Activated CD4-positive, alpha-beta memory T cell treated with anti-CD3 and anti-CD28 coated beads for 36 hours (primary cell): Measurements from ENCODE around the gene HOXD8. TPM values are rescaled to one million over a fixed set of nuclear protein-coding genes. Genes with fewer than 3 reads are reported as not detected.

ENCODE experiments used
- CTCF ChIA-PET: fragments of 350-600 bp; sonication (Branson Sonifier 250); formaldehyde crosslinking; loops from one replicate; lab custom pipeline; 2021; ENCODE audit warnings: antibody characterized with exemption, inconsistent platforms; lab: Charles Lee
- POLR2A ChIA-PET: fragments of 350-600 bp; sonication (Branson Sonifier 250); formaldehyde crosslinking; loops from one replicate; lab custom pipeline; 2021; ENCODE audit warnings: antibody characterized with exemption; lab: Charles Lee
- DNase-seq: peaks from one replicate; pipeline ENCODE4 v3.0.0-alpha.2; 2020
- H3K27ac Mint-ChIP-seq: one replicate; pipeline ENCODE4 v1.8.0; 2021; ENCODE audit warnings: mixed read lengths
- H3K27me3 Mint-ChIP-seq: one replicate; pipeline ENCODE4 v1.8.0; 2021; ENCODE audit warnings: mixed read lengths
- H3K36me3 Mint-ChIP-seq: one replicate; pipeline ENCODE4 v1.8.0; 2021; ENCODE audit warnings: mixed read lengths
- H3K4me1 Mint-ChIP-seq: one replicate; pipeline ENCODE4 v1.8.0; 2021; ENCODE audit warnings: low read depth, mixed read lengths
- H3K4me3 Mint-ChIP-seq: one replicate; pipeline ENCODE4 v1.8.0; 2021; ENCODE audit warnings: mild to moderate bottlenecking, mixed read lengths
- H3K9me3 Mint-ChIP-seq: one replicate; pipeline ENCODE4 v1.8.0; 2021; ENCODE audit warnings: mixed read lengths
- intact Hi-C: fragments of 100-400 bp; cut with micrococcal nuclease; formaldehyde crosslinking; loops from one replicate; pipeline ENCODE4 v1.15.1; 2023
- total RNA-seq, 2 experiments: library from RNA; stranded (reverse); gene quantifications; one replicate each; pipeline ENCODE4 v1.2.3, GENCODE V29; 2021

HOXD8 gene
- total RNA-seq, 2 experiments from 2014 or later: not detected

GRCh38 chr2:176162911-176163671 lies 33.6 kb downstream of the HOXD8 start:
- CTCF ChIA-PET: interaction anchor here (0.8 to 1.8 kb wide), 4 partner anchors 19 to 391 kb away, joined by 3 to 7 read pairs (median 3); no protein-coding TSS in a partner anchor
- intact Hi-C loops: loop anchor here (5.0 kb wide), 2 partner anchors 51 to 76 kb away; no protein-coding TSS in a partner anchor

GRCh38 chr2:176163672-176164056 lies 34.2 kb downstream of the HOXD8 start:
- Mint-ChIP-seq H3K36me3 (peaks cover 5% of the 10 kb centered on the region), H3K4me3 (no peak overlapping the region), H3K9me3 (no peaks in the 10 kb centered on the region), H3K27me3 (peaks cover 76% of the 10 kb centered on the region), H3K4me1 (no peaks in the 10 kb centered on the region), H3K27ac (no peak overlapping the region)
- ChIA-PET POLR2A (no interaction called here), CTCF (no interaction called here)
- no peak for DNase-seq
- intact Hi-C loops: loop anchor here (5.0 kb wide), 2 partner anchors 51 to 76 kb away; no protein-coding TSS in a partner anchor

More at GRCh38 chr2:176162911-176163671, 33.6 kb downstream of the HOXD8 start:
- H3K4me1 Mint-ChIP-seq: peaks cover 4% of the 10 kb centered on the region
- POLR2A ChIA-PET: no interaction called here
- no peaks in the 10 kb centered on the region for H3K9me3 Mint-ChIP-seq
- H3K4me3 Mint-ChIP-seq: no peak overlapping the region
- H3K27me3 Mint-ChIP-seq: peaks cover 80% of the 10 kb centered on the region
- no peak for DNase-seq
- H3K27ac Mint-ChIP-seq: no peak overlapping the region
- H3K36me3 Mint-ChIP-seq: peaks cover 6% of the 10 kb centered on the region

GRCh38 chr2:176164201-176164600 lies 34.7 kb downstream of the HOXD8 start:
- intact Hi-C loops: loop anchor here (5.0 kb wide), 2 partner anchors 52 to 77 kb away; no protein-coding TSS in a partner anchor
- H3K4me3 Mint-ChIP-seq: no peak overlapping the region

GRCh38 chr2:176164611-176165369 lies 35.3 kb downstream of the HOXD8 start:
- no peaks in the 10 kb centered on the region for H3K9me3 Mint-ChIP-seq
- H3K4me1 Mint-ChIP-seq: no peaks in the 10 kb centered on the region
- no peak overlapping the region for H3K4me3 Mint-ChIP-seq
- peaks cover 76% of the 10 kb centered on the region for H3K27me3 Mint-ChIP-seq
- H3K27ac Mint-ChIP-seq: no peak overlapping the region
- no peak for DNase-seq
- peaks cover 5% of the 10 kb centered on the region for H3K36me3 Mint-ChIP-seq
- CTCF ChIA-PET: no interaction called here
- POLR2A ChIA-PET: no interaction called here
- intact Hi-C loops: loop anchor here (5.0 kb wide), 2 partner anchors 52 to 77 kb away; no protein-coding TSS in a partner anchor

More at GRCh38 chr2:176164201-176164600, 34.7 kb downstream of the HOXD8 start:
- Mint-ChIP-seq H3K9me3 (no peaks in the 10 kb centered on the region), H3K4me1 (no peaks in the 10 kb centered on the region), H3K27ac (peak overlapping the region; percentile 30), H3K36me3 (peaks cover 5% of the 10 kb centered on the region), H3K27me3 (peaks cover 75% of the 10 kb centered on the region)
- ChIA-PET CTCF (no interaction called here), POLR2A (no interaction called here)
- no peak for DNase-seq

- Mint-ChIP-seq H3K4me1 (no peaks in the 10 kb centered on the region), H3K27ac (no peak overlapping the region), H3K27me3 (peaks cover 74% of the 10 kb centered on the region), H3K4me3 (no peak overlapping the region), H3K36me3 (peaks cover 5% of the 10 kb centered on the region), H3K9me3 (no peaks in the 10 kb centered on the region)
- POLR2A ChIA-PET: no interaction called here
- intact Hi-C loops: no loop called here
- CTCF ChIA-PET: no interaction called here
- DNase-seq: no peak
These were observed 36.0 kb downstream of the HOXD8 start for GRCh38 chr2:176165370-176166050.

- no peak overlapping the region for H3K27ac Mint-ChIP-seq
- ChIA-PET CTCF (no interaction called here), POLR2A (no interaction called here)
- no peaks in the 10 kb centered on the region for H3K9me3 Mint-ChIP-seq
- peaks cover 71% of the 10 kb centered on the region for H3K27me3 Mint-ChIP-seq
- H3K4me3 Mint-ChIP-seq: no peak overlapping the region
- intact Hi-C loops: no loop called here
- peaks cover 5% of the 10 kb centered on the region for H3K36me3 Mint-ChIP-seq
- H3K4me1 Mint-ChIP-seq: no peaks in the 10 kb centered on the region
- DNase-seq: no peak
These were observed 36.8 kb downstream of the HOXD8 start for GRCh38 chr2:176166272-176166671.

- no peak for DNase-seq
- ChIA-PET CTCF (interaction anchor here (0.6 to 0.9 kb wide), 2 partner anchors 288 to 471 kb away, joined by 3 read pairs; no protein-coding TSS in a partner anchor), POLR2A (no interaction called here)
- peaks cover under 1% of the 10 kb centered on the region for H3K4me1 Mint-ChIP-seq
- H3K36me3 Mint-ChIP-seq: peaks cover 5% of the 10 kb centered on the region
- H3K27ac Mint-ChIP-seq: no peak overlapping the region
- no peaks in the 10 kb centered on the region for H3K9me3 Mint-ChIP-seq
- intact Hi-C loops: no loop called here
- no peak overlapping the region for H3K4me3 Mint-ChIP-seq
- H3K27me3 Mint-ChIP-seq: peaks cover 68% of the 10 kb centered on the region
These were observed 37.9 kb downstream of the HOXD8 start for GRCh38 chr2:176167398-176167797.

- Mint-ChIP-seq H3K36me3 (peaks cover 8% of the 10 kb centered on the region), H3K9me3 (no peaks in the 10 kb centered on the region), H3K27ac (no peak overlapping the region), H3K27me3 (peaks cover 68% of the 10 kb centered on the region), H3K4me1 (peaks cover 14% of the 10 kb centered on the region), H3K4me3 (no peak overlapping the region)
- CTCF ChIA-PET: interaction anchor here (1.5 kb wide), 1 partner anchor 42 kb away, joined by 4 read pairs; no protein-coding TSS in a partner anchor
- POLR2A ChIA-PET: no interaction called here
- intact Hi-C loops: no loop called here
- no peak for DNase-seq
These were observed 39.7 kb downstream of the HOXD8 start for GRCh38 chr2:176169181-176169580.

- H3K4me1 Mint-ChIP-seq: peaks cover 17% of the 10 kb centered on the region
- peaks cover 8% of the 10 kb centered on the region for H3K36me3 Mint-ChIP-seq
- H3K27me3 Mint-ChIP-seq: peaks cover 67% of the 10 kb centered on the region
- intact Hi-C loops: loop anchor here (5.0 kb wide), 1 partner anchor 42 kb away; the partner anchor contains the start of gene HOXD8
- no peak overlapping the region for H3K4me3 Mint-ChIP-seq
- no peak overlapping the region for H3K27ac Mint-ChIP-seq
- DNase-seq: no peak
- ChIA-PET CTCF (interaction anchor here (1.5 kb wide), 1 partner anchor 43 kb away, joined by 4 read pairs; no protein-coding TSS in a partner anchor), POLR2A (no interaction called here)
- H3K9me3 Mint-ChIP-seq: no peaks in the 10 kb centered on the region
These were observed 40.2 kb downstream of the HOXD8 start for GRCh38 chr2:176169711-176170110.

- Mint-ChIP-seq H3K27me3 (peaks cover 68% of the 10 kb centered on the region), H3K4me1 (peaks cover 20% of the 10 kb centered on the region), H3K4me3 (no peak overlapping the region), H3K9me3 (no peaks in the 10 kb centered on the region), H3K36me3 (peaks cover 8% of the 10 kb centered on the region), H3K27ac (no peak overlapping the region)
- no peak for DNase-seq
- intact Hi-C loops: loop anchor here (5.0 kb wide), 1 partner anchor 43 kb away; the partner anchor contains the start of gene HOXD8
- POLR2A ChIA-PET: no interaction called here
- CTCF ChIA-PET: no interaction called here
These were observed 41.2 kb downstream of the HOXD8 start for GRCh38 chr2:176170602-176171305.

- no peak for DNase-seq
- H3K4me1 Mint-ChIP-seq: peaks cover 20% of the 10 kb centered on the region
- H3K36me3 Mint-ChIP-seq: peaks cover 7% of the 10 kb centered on the region
- peaks cover 70% of the 10 kb centered on the region for H3K27me3 Mint-ChIP-seq
- H3K27ac Mint-ChIP-seq: no peak overlapping the region
- ChIA-PET CTCF (no interaction called here), POLR2A (no interaction called here)
- no peak overlapping the region for H3K4me3 Mint-ChIP-seq
- H3K9me3 Mint-ChIP-seq: no peaks in the 10 kb centered on the region
- intact Hi-C loops: loop anchor here (5.0 kb wide), 1 partner anchor 44 kb away; the partner anchor contains the start of gene HOXD8
These were observed 42.0 kb downstream of the HOXD8 start for GRCh38 chr2:176171351-176172006.
